Measurements from ENCODE around the gene HMGA1. TPM values are rescaled to one million over a fixed set of nuclear protein-coding genes. Genes with fewer than 3 reads are reported as not detected.

The HMGA1 gene
- polyA plus RNA-seq, 1 of the 3 experiments (the other 2 are of a cell fraction), result 433 TPM

DNA sequence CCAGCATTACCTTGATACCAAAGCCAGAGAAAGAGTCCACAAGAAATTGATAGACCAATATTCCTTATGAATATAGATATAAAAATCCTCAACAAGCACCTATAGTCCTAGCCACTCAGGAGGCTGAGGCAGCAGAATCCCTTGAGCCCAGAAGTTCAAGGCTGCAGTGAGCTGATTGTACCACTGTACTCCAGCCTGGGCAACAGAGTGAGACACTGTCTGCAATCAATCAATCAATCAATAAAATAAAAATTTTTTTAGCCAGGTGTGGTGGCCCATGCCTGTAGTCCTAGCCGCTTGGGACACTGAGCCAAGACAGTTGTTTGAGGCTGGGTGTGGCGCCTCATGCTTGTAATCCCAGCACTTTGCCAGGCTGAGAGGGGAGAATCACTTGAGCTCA is 31.1 kb downstream of the HMGA1 start:
- ChIA-PET POLR2A (no interaction called here), CTCF (interaction anchor here (0.8 to 0.9 kb wide), 2 partner anchors 39 to 123 kb away, joined by 3 to 4 read pairs; no protein-coding TSS in a partner anchor)
- H3K36me3 ChIP-seq (replicated peaks in 1 of 2; ENCODE audit: control insufficient read depth in 1 of 2, insufficient read depth in 2 of 2, low read length in 1 of 2), result no peaks in the 10 kb centered on the region

More for the DNA sequence above, 31.1 kb downstream of the HMGA1 start:
- H3K9me2 ChIP-seq, result no peaks in the 10 kb centered on the region
- no peak overlapping the region for H2AFZ ChIP-seq (ENCODE audit: low read depth)
- no peaks in the 10 kb centered on the region for H3F3A ChIP-seq (replicated peaks; ENCODE audit: insufficient read depth)
- H3K4me3 ChIP-seq (ENCODE audit: low read depth in 2 of 2, low read length in 1 of 2), result no peak overlapping the region
- no peaks in the 10 kb centered on the region for H3K4me1 ChIP-seq (ENCODE audit: control insufficient read depth in 1 of 2, insufficient read depth in 2 of 2, low read depth in 1 of 2, low read length in 1 of 2)
- H3K79me2 ChIP-seq (ENCODE audit: insufficient read depth), result no peaks in the 10 kb centered on the region
- H3K27me3 ChIP-seq (ENCODE audit: insufficient read depth), result no peaks in the 10 kb centered on the region
- H3K4me2 ChIP-seq, result no peak overlapping the region
- 92% methylated on average over 2 of the region's 2 CpGs for WGBS (ENCODE audit: low lambda C conversion rate)
- no peak overlapping the region for H3K27ac ChIP-seq (ENCODE audit: low read depth in 2 of 2, low read length in 1 of 2)
- no peak for TF ChIP-seq SIN3A (IDR thresholded peaks at IDR 0.05; ENCODE audit: borderline replicate concordance, low read depth, low read length)
- TF ChIP-seq EP300 (IDR thresholded peaks at IDR 0.05; ENCODE audit: borderline replicate concordance in 1 of 2, low read depth in 1 of 2, low read length in 1 of 2), result no peak
- TF ChIP-seq GABPA (IDR thresholded peaks at IDR 0.05; ENCODE audit: low read depth), result no peak
- no peak for TF ChIP-seq NFIC (IDR thresholded peaks at IDR 0.05; ENCODE audit: borderline replicate concordance)
- TF ChIP-seq CTCF (IDR thresholded peaks at IDR 0.05), result no peak
- no peak for TF ChIP-seq RAD21 (IDR thresholded peaks at IDR 0.05; ENCODE audit: low read length)
- TF ChIP-seq USF1 (IDR thresholded peaks at IDR 0.05; ENCODE audit: borderline replicate concordance, low read depth), result no peak
- no peak for TF ChIP-seq MXI1 (IDR thresholded peaks at IDR 0.05; ENCODE audit: low read depth, low read length)
- TF ChIP-seq, protein P1, sequence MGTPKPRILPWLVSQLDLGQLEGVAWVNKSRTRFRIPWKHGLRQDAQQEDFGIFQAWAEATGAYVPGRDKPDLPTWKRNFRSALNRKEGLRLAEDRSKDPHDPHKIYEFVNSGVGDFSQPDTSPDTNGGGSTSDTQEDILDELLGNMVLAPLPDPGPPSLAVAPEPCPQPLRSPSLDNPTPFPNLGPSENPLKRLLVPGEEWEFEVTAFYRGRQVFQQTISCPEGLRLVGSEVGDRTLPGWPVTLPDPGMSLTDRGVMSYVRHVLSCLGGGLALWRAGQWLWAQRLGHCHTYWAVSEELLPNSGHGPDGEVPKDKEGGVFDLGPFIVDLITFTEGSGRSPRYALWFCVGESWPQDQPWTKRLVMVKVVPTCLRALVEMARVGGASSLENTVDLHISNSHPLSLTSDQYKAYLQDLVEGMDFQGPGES (IDR thresholded peaks at IDR 0.05; ENCODE audit: low read depth, low read length), result no peak
- no peak for TF ChIP-seq CHD2 (IDR thresholded peaks at IDR 0.05; ENCODE audit: low read length, partially characterized antibody)
- TF ChIP-seq YY1 (IDR thresholded peaks at IDR 0.05; ENCODE audit: low read depth), result no peak
- no peak for TF ChIP-seq ZBTB33 (IDR thresholded peaks at IDR 0.05; ENCODE audit: borderline replicate concordance, low read depth)
- no peak for TF ChIP-seq SMC3 (IDR thresholded peaks at IDR 0.05; ENCODE audit: low read depth, low read length)
- TF ChIP-seq JUND (IDR thresholded peaks at IDR 0.05), result no peak
- TF ChIP-seq TEAD4 (IDR thresholded peaks at IDR 0.05; ENCODE audit: borderline replicate concordance, insufficient read depth), result no peak
- TF ChIP-seq RFX5 (IDR thresholded peaks at IDR 0.05; ENCODE audit: low read length), result no peak
- TF ChIP-seq, protein P2, sequence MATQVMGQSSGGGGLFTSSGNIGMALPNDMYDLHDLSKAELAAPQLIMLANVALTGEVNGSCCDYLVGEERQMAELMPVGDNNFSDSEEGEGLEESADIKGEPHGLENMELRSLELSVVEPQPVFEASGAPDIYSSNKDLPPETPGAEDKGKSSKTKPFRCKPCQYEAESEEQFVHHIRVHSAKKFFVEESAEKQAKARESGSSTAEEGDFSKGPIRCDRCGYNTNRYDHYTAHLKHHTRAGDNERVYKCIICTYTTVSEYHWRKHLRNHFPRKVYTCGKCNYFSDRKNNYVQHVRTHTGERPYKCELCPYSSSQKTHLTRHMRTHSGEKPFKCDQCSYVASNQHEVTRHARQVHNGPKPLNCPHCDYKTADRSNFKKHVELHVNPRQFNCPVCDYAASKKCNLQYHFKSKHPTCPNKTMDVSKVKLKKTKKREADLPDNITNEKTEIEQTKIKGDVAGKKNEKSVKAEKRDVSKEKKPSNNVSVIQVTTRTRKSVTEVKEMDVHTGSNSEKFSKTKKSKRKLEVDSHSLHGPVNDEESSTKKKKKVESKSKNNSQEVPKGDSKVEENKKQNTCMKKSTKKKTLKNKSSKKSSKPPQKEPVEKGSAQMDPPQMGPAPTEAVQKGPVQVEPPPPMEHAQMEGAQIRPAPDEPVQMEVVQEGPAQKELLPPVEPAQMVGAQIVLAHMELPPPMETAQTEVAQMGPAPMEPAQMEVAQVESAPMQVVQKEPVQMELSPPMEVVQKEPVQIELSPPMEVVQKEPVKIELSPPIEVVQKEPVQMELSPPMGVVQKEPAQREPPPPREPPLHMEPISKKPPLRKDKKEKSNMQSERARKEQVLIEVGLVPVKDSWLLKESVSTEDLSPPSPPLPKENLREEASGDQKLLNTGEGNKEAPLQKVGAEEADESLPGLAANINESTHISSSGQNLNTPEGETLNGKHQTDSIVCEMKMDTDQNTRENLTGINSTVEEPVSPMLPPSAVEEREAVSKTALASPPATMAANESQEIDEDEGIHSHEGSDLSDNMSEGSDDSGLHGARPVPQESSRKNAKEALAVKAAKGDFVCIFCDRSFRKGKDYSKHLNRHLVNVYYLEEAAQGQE (IDR thresholded peaks at IDR 0.05; ENCODE audit: low read depth, low read length), result no peak
- TF ChIP-seq, protein P3, sequence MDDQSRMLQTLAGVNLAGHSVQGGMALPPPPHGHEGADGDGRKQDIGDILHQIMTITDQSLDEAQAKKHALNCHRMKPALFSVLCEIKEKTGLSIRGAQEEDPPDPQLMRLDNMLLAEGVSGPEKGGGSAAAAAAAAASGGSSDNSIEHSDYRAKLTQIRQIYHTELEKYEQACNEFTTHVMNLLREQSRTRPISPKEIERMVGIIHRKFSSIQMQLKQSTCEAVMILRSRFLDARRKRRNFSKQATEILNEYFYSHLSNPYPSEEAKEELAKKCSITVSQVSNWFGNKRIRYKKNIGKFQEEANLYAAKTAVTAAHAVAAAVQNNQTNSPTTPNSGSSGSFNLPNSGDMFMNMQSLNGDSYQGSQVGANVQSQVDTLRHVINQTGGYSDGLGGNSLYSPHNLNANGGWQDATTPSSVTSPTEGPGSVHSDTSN (IDR thresholded peaks at IDR 0.05), result no peak
- TF ChIP-seq FOXJ3 (CRISPR knock-in tag; IDR thresholded peaks at IDR 0.05), result no peak
- TF ChIP-seq RXRA (IDR thresholded peaks at IDR 0.05; ENCODE audit: borderline replicate concordance, low read depth), result no peak
- no peaks in the 10 kb centered on the region for H4K20me1 ChIP-seq (ENCODE audit: insufficient read depth)
- no peak overlapping the region for H3K9ac ChIP-seq
- no peaks in the 10 kb centered on the region for H3K9me3 ChIP-seq
- DNase-seq, result no peak
